Calu3 (cell line): ENCODE results near the gene GJD4. TPM values are rescaled to one million over a fixed set of nuclear protein-coding genes. Genes with fewer than 3 reads are reported as not detected.

Source experiments
- BruUV-seq: library from RNA; stranded (reverse); fragments of 400-500 nt; replicated peaks from 2 replicates; lab custom pipeline; 2021; lab: Mats Ljungman, UMichigan
- CTCF ChIA-PET: fragments of 300-600 bp; sonication (Branson Sonifier 250); formaldehyde crosslinking; loops from one replicate; lab custom pipeline; 2022; ENCODE audit warnings: antibody characterized with exemption; lab: Charles Lee
- DNase-seq: peaks from one replicate; pipeline ENCODE4 v3.0.0; 2022
- H3K27ac Mint-ChIP-seq: one replicate; pipeline ENCODE4 v1.8.0; 2022; ENCODE audit warnings: mixed read lengths; ENCODE audit not compliant: unreplicated experiment
- H3K27me3 Mint-ChIP-seq: one replicate; pipeline ENCODE4 v1.8.0; 2022; ENCODE audit warnings: mixed read lengths; ENCODE audit not compliant: unreplicated experiment
- H3K36me3 Mint-ChIP-seq: one replicate; pipeline ENCODE4 v1.8.0; 2022; ENCODE audit warnings: mild to moderate bottlenecking, moderate library complexity, mixed read lengths; ENCODE audit not compliant: insufficient read depth, unreplicated experiment
- H3K4me1 Mint-ChIP-seq: one replicate; pipeline ENCODE4 v1.8.0; 2022; ENCODE audit warnings: mild to moderate bottlenecking, low read depth, mixed read lengths; ENCODE audit not compliant: unreplicated experiment
- H3K4me3 Mint-ChIP-seq: one replicate; pipeline ENCODE4 v1.8.0; 2022; ENCODE audit warnings: mild to moderate bottlenecking, low read depth, moderate library complexity, mixed read lengths; ENCODE audit not compliant: unreplicated experiment
- H3K9me3 Mint-ChIP-seq: one replicate; pipeline ENCODE4 v1.8.0; 2022; ENCODE audit warnings: low read depth, mixed read lengths; ENCODE audit not compliant: unreplicated experiment
- CTCF ChIP-seq: fragments of 200-600 bp; IDR thresholded peaks from one replicate; pipeline ENCODE4 v1.8.0; 2022; ENCODE audit warnings: antibody characterized with exemption; ENCODE audit not compliant: unreplicated experiment
- intact Hi-C: fragments of 100-400 bp; cut with micrococcal nuclease; formaldehyde crosslinking; loops from one replicate; pipeline ENCODE4 v1.10.0; 2022; ENCODE audit not compliant: unreplicated experiment
- total RNA-seq: library from RNA; stranded (reverse); gene quantifications from 2 replicates; pipeline ENCODE4 v1.2.3, GENCODE V29; 2022

GJD4 gene
- total RNA-seq, 1 experiment from 2014 or later, result not detected

GRCh38 chr10:35569836-35570235 is 35.3 kb upstream of the GJD4 start:
- Mint-ChIP-seq H3K27ac (no peak overlapping the region), H3K4me3 (no peak overlapping the region), H3K36me3 (no peaks in the 10 kb centered on the region), H3K27me3 (no peaks in the 10 kb centered on the region), H3K9me3 (no peaks in the 10 kb centered on the region), H3K4me1 (no peaks in the 10 kb centered on the region)
- TF ChIP-seq CTCF, result no peak
- intact Hi-C loops, result no loop called here
- BruUV-seq, result no TSS peak
- no peak for DNase-seq
- CTCF ChIA-PET, result no interaction called here

GRCh38 chr10:35570397-35570796 is 34.7 kb upstream of the GJD4 start:
- Mint-ChIP-seq H3K4me3 (no peak overlapping the region), H3K27me3 (no peaks in the 10 kb centered on the region), H3K4me1 (no peaks in the 10 kb centered on the region), H3K27ac (no peak overlapping the region), H3K36me3 (no peaks in the 10 kb centered on the region), H3K9me3 (no peaks in the 10 kb centered on the region)
- no peak for TF ChIP-seq CTCF
- CTCF ChIA-PET, result no interaction called here
- TSS peak; percentile 42 for BruUV-seq
- no peak for DNase-seq
- intact Hi-C loops, result no loop called here

- no TSS peak for BruUV-seq
- CTCF ChIA-PET, result no interaction called here
- Mint-ChIP-seq H3K27ac (no peak overlapping the region), H3K4me1 (no peaks in the 10 kb centered on the region), H3K9me3 (no peaks in the 10 kb centered on the region), H3K27me3 (no peaks in the 10 kb centered on the region), H3K36me3 (no peaks in the 10 kb centered on the region), H3K4me3 (no peak overlapping the region)
- DNase-seq, result no peak
- intact Hi-C loops, result no loop called here
- TF ChIP-seq CTCF, result no peak
Measured at GRCh38 chr10:35572583-35572982, 32.6 kb upstream of the GJD4 start.

- no peaks in the 10 kb centered on the region for H3K4me1 Mint-ChIP-seq
- BruUV-seq, result no TSS peak
- no peak for TF ChIP-seq CTCF
- H3K9me3 Mint-ChIP-seq, result no peaks in the 10 kb centered on the region
- no peak for DNase-seq
- no peak overlapping the region for H3K4me3 Mint-ChIP-seq
- intact Hi-C loops, result no loop called here
- H3K36me3 Mint-ChIP-seq, result no peaks in the 10 kb centered on the region
- CTCF ChIA-PET, result no interaction called here
- H3K27me3 Mint-ChIP-seq, result no peaks in the 10 kb centered on the region
- no peak overlapping the region for H3K27ac Mint-ChIP-seq
Measured at GRCh38 chr10:35573796-35574195, 31.3 kb upstream of the GJD4 start.
